Hepatocyte (in vitro differentiated cells): ENCODE data around the gene ADGRA1. TPM values are rescaled to one million over a fixed set of nuclear protein-coding genes. Genes with fewer than 3 reads are reported as not detected.

Source experiments
- DNase-seq: peaks from one replicate; pipeline ENCODE4 v3.0.0-alpha.2; 2016; ENCODE audit warnings: low spot score
- H2AFZ ChIP-seq: fragments of 200-600 bp; sonication (generic); 2 replicates; pipeline ENCODE4 v1.6.0; 2016; ENCODE audit warnings: antibody characterized with exemption, mild to moderate bottlenecking
- H3K27ac ChIP-seq: fragments of 200-600 bp; sonication (generic); 2 replicates; pipeline ENCODE4 v1.5.1; 2016; ENCODE audit warnings: mild to moderate bottlenecking
- H3K27me3 ChIP-seq: fragments of 200-600 bp; sonication (generic); 2 replicates; pipeline ENCODE4 v1.6.1; 2016
- H3K36me3 ChIP-seq: fragments of 200-600 bp; sonication (generic); replicated peaks from 2 replicates; pipeline ENCODE4 v1.5.1; 2016; ENCODE audit warnings: low read depth; ENCODE audit not compliant: insufficient read depth
- H3K4me1 ChIP-seq: fragments of 200-600 bp; sonication (generic); 2 replicates; pipeline ENCODE4 v1.5.1; 2016; ENCODE audit warnings: mild to moderate bottlenecking, moderate library complexity; ENCODE audit not compliant: insufficient read depth
- H3K4me2 ChIP-seq: fragments of 200-600 bp; sonication (generic); 2 replicates; pipeline ENCODE4 v1.6.0; 2016
- H3K4me3 ChIP-seq: fragments of 200-600 bp; sonication (generic); 2 replicates; pipeline ENCODE4 v1.5.1; 2016; ENCODE audit warnings: mild to moderate bottlenecking
- H3K79me2 ChIP-seq: fragments of 200-600 bp; sonication (generic); 2 replicates; pipeline ENCODE4 v1.6.0; 2017; ENCODE audit warnings: mild to moderate bottlenecking
- H3K9me2 ChIP-seq: fragments of 200-600 bp; sonication (generic); replicated peaks from 2 replicates; pipeline ENCODE4 v1.6.0; 2017; ENCODE audit warnings: mild to moderate bottlenecking; ENCODE audit not compliant: insufficient read depth
- H3K9me3 ChIP-seq: fragments of 200-600 bp; sonication (generic); 2 replicates; pipeline ENCODE4 v1.5.1; 2016; ENCODE audit warnings: low read depth, mild to moderate bottlenecking
- H4K20me1 ChIP-seq: fragments of 200-600 bp; sonication (generic); 2 replicates; pipeline ENCODE4 v1.6.0; 2016; ENCODE audit warnings: mild to moderate bottlenecking; ENCODE audit not compliant: insufficient read depth, poor library complexity, severe bottlenecking
- EZH2 ChIP-seq: fragments of 200-600 bp; sonication (generic); IDR thresholded peaks from 2 replicates; pipeline ENCODE4 v1.6.1; 2016; ENCODE audit warnings: antibody characterized with exemption, mild to moderate bottlenecking, borderline replicate concordance
- EZH2phosphoT487 ChIP-seq: fragments of 200-600 bp; sonication (generic); IDR thresholded peaks from one replicate; pipeline ENCODE4 v1.6.1; 2018; ENCODE audit warnings: antibody characterized with exemption, mild to moderate bottlenecking, low read depth, moderate library complexity; ENCODE audit not compliant: unreplicated experiment, severe bottlenecking
- WGBS: methylation state at CpG from one replicate; pipeline ENCODE4 v1.1.6; 2016; ENCODE audit warnings: low lambda C conversion rate; ENCODE audit errors: missing lambda C conversion rate; 5-methylcytosine and 5-hydroxymethylcytosine counted together
- polyA plus RNA-seq: library from polyadenylated mRNA; unstranded; fragments of >200 nt; fragmentation: Nextera tagmentation; extraction: Ambion mirVana; gene quantifications from 2 replicates; pipeline ENCODE4 v1.2.1, GENCODE V29; 2016
- total RNA-seq: library from RNA; depleted of rRNA; stranded (reverse); fragments of >200 nt; gene quantifications from 2 replicates; pipeline ENCODE4 v1.2.3, GENCODE V29; 2014
- TF ChIP-seq, protein P1 (sequence below): fragments of 200-600 bp; sonication (generic); IDR thresholded peaks from 2 replicates; pipeline ENCODE4 v1.5.1; 2016; ENCODE audit warnings: antibody characterized with exemption, mild to moderate bottlenecking; ENCODE audit not compliant: poor library complexity

The ADGRA1 gene
- total and polyA plus RNA-seq, 2 experiments from 2014 or later: 0.47 TPM; not detected in 1

DNA sequence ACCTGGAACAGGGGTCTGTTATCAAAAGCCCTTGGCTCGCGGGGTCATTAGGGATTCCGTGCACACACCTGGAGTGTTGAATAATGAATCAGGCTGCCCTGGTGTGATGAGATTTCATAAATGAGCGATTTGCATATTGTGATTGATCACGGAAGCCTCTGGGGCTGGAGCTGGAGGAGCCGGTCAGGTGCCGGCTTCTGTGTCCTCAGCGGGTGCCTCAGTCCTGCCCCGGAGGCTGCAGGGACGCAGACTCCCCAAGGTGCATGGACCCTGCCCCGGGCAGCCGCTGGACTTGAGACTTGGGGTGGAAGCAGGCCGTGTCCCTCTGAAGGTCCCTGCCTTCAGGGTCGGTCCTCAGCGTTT lies 47.9 kb upstream of the ADGRA1 start:
- H3K9me3 ChIP-seq: no peaks in the 10 kb centered on the region
- no peaks in the 10 kb centered on the region for H3K36me3 ChIP-seq
- no peaks in the 10 kb centered on the region for H3K9me2 ChIP-seq
- no peak overlapping the region for H3K4me3 ChIP-seq
- no peak overlapping the region for H3K4me2 ChIP-seq
- H3K27me3 ChIP-seq: peaks cover 11% of the 10 kb centered on the region
- H2AFZ ChIP-seq: no peak overlapping the region
- H3K4me1 ChIP-seq: no peaks in the 10 kb centered on the region
- 81% methylated on average over 15 of the region's 15 CpGs for WGBS
- H4K20me1 ChIP-seq: no peaks in the 10 kb centered on the region
- no peaks in the 10 kb centered on the region for H3K79me2 ChIP-seq
- no peak overlapping the region for H3K27ac ChIP-seq
- no peak for DNase-seq
- TF ChIP-seq EZH2 (no peak), EZH2phosphoT487 (no peak)
- TF ChIP-seq, protein P1, sequence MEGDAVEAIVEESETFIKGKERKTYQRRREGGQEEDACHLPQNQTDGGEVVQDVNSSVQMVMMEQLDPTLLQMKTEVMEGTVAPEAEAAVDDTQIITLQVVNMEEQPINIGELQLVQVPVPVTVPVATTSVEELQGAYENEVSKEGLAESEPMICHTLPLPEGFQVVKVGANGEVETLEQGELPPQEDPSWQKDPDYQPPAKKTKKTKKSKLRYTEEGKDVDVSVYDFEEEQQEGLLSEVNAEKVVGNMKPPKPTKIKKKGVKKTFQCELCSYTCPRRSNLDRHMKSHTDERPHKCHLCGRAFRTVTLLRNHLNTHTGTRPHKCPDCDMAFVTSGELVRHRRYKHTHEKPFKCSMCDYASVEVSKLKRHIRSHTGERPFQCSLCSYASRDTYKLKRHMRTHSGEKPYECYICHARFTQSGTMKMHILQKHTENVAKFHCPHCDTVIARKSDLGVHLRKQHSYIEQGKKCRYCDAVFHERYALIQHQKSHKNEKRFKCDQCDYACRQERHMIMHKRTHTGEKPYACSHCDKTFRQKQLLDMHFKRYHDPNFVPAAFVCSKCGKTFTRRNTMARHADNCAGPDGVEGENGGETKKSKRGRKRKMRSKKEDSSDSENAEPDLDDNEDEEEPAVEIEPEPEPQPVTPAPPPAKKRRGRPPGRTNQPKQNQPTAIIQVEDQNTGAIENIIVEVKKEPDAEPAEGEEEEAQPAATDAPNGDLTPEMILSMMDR: no peak

DNA sequence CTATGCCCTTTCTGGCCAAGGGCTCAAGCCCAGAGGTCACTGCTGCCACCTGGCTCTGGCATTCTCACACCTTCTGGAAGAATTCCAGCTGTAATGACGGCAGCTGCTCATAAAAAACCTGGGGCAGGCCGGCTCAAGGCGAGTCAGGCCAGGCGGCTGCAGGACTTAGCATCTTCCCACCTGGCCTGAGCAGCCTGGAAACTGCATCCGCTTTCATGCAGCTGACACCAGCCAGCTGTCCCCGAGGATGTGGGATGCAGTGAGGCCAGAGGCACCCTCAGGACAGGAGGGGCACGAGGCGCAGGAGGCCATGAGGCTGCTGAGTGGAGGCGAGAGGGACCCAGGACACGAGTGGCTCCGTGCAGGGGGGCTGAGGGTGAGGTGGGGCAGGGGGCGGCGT lies 47.5 kb upstream of the ADGRA1 start:
- no peak overlapping the region for H2AFZ ChIP-seq
- no peaks in the 10 kb centered on the region for H3K9me3 ChIP-seq
- no peak overlapping the region for H3K4me3 ChIP-seq
- H3K9me2 ChIP-seq: no peaks in the 10 kb centered on the region
- DNase-seq: no peak
- no peak overlapping the region for H3K27ac ChIP-seq
- H3K4me2 ChIP-seq: no peak overlapping the region
- H3K36me3 ChIP-seq: no peaks in the 10 kb centered on the region
- no peaks in the 10 kb centered on the region for H4K20me1 ChIP-seq
- H3K79me2 ChIP-seq: no peaks in the 10 kb centered on the region
- no peaks in the 10 kb centered on the region for H3K4me1 ChIP-seq
- H3K27me3 ChIP-seq: peaks cover 7% of the 10 kb centered on the region
- TF ChIP-seq EZH2phosphoT487 (no peak), EZH2 (no peak)
- TF ChIP-seq, protein P1: no peak
- WGBS: 75% methylated on average over 11 of the region's 13 CpGs

DNA sequence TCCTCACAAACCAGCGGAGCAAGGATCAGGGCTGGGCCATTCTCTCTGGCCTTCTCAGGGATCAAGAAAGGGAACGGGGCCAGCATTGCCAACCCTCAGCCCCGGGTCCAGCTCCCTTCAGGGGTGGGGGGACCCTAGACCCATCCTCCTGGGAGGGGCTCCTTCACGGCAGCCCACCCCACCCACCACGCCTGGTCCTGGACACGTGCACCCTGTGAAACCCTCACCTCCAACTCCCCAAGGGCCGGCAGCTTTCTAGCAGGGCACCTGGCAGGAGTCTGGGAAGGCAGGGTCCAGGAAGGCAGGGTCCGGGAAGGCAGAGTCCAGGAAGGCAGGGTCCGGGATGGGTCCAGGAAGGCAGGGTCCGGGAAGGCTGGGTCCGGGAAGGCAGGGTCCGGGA lies 46.6 kb upstream of the ADGRA1 start:
- WGBS: 93% methylated on average over 9 of the region's 12 CpGs

More for the DNA sequence above, 46.6 kb upstream of the ADGRA1 start:
- H4K20me1 ChIP-seq: no peaks in the 10 kb centered on the region
- no peaks in the 10 kb centered on the region for H3K27me3 ChIP-seq
- no peaks in the 10 kb centered on the region for H3K9me3 ChIP-seq
- H2AFZ ChIP-seq: no peak overlapping the region
- no peak overlapping the region for H3K4me3 ChIP-seq
- TF ChIP-seq, protein P1: no peak
- TF ChIP-seq EZH2phosphoT487 (no peak), EZH2 (no peak)
- H3K79me2 ChIP-seq: no peaks in the 10 kb centered on the region
- no peak overlapping the region for H3K4me2 ChIP-seq
- H3K36me3 ChIP-seq: no peaks in the 10 kb centered on the region
- H3K9me2 ChIP-seq: no peaks in the 10 kb centered on the region
- H3K4me1 ChIP-seq: no peaks in the 10 kb centered on the region
- DNase-seq: no peak
- H3K27ac ChIP-seq: no peak overlapping the region
